GM12892 (cell line): Measurements from ENCODE around the gene TTC38.

Source experiments
- DNase-seq: peaks from one replicate; pipeline ENCODE4 v3.0.0; 2011; ENCODE audit not compliant: insufficient read length
- FAIRE-seq: peaks from 2 replicates; lab custom pipeline; 2011; peaks lifted over from hg19 to GRCh38; lab: Jason Lieb, UNC
- POLR2A ChIP-seq: IDR thresholded peaks from 2 replicates; pipeline ENCODE4 v1.6.1; 2011; ENCODE audit warnings: low read depth, low read length, control low read depth
- POLR2AphosphoS5 ChIP-seq: IDR thresholded peaks from 2 replicates; pipeline ENCODE4 v1.6.1; 2011; ENCODE audit warnings: low read depth, low read length, control low read depth
- TAF1 ChIP-seq: IDR thresholded peaks from 2 replicates; pipeline ENCODE4 v1.6.1; 2011; ENCODE audit warnings: low read depth, mild to moderate bottlenecking, control low read depth, low read length, borderline replicate concordance

Gene TTC38

GRCh38 chr22:46326066-46326680 lies 58.4 kb downstream of the TTC38 start:
- DNase-seq (no peak), FAIRE-seq (no peak)
- TF ChIP-seq POLR2AphosphoS5 = no peak

DNA sequence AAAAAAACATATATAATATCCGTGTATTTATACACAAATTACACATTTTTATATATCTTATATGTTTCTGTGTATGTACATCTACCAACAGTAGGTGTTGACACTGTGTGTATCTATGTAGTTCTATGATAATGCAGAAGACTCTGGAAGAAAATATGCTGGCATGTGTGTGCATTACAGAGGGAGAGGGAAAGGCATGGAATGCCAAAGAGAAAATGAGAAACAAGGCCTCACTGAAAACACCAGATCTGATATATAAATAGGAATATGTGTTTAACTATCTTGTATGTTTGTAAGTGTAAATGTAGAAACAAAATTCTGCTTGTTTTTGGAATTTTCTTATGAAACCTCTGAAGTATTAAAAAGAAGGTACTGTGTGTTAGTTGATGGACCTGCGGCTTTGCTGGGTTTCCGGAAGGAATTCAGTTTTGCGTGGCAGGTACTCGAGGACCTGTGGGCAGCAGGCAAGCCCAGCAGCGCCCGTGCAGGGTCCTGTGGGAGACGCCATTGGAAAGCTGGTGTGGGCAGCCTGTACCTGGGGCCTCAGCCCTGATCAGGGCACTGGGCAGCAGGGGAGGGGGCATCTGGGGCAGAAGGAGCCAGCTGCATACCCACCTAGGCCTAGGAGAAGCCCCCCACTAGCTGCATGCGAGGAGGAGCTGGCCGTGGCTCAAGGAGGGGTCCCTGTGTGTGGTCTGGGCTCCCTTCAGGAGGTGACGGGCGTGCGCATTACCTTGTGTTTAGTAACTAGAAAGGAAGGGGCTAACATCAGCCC lies 60.1 kb downstream of the TTC38 start:
- no peak for DNase-seq
- no peak for TF ChIP-seq POLR2AphosphoS5
- no peak for TF ChIP-seq TAF1
- TF ChIP-seq POLR2A = no peak
- FAIRE-seq = no peak

DNA sequence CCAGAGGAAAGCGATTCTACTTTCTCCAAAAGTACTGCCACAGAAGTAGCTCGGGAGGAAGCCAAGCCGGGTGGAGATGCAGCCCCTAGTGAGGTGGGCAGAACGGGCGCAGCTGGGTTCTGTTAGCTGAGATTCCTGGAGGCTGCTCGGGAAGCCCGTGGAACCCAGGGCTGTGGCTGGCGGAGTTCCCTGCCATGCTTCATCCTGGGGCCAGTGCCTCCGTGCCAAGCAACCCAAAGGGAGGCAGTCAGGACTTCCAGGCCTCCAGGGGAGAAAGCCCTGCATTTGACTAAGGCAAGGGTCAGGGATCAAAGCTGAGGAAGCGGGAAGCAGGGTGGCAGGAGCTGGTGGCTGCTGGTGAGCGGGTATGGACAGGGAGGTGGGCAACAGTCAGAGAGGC lies 61.0 kb downstream of the TTC38 start:
- no peak for TF ChIP-seq POLR2A
- TF ChIP-seq POLR2AphosphoS5 = no peak
- no peak for TF ChIP-seq TAF1
- DNase-seq = no peak
- no peak for FAIRE-seq

GRCh38 chr22:46329616-46330015 lies 61.8 kb downstream of the TTC38 start:
- no peak for FAIRE-seq
- no peak for DNase-seq
- TF ChIP-seq TAF1 = no peak
- no peak for TF ChIP-seq POLR2A
- no peak for TF ChIP-seq POLR2AphosphoS5

DNA sequence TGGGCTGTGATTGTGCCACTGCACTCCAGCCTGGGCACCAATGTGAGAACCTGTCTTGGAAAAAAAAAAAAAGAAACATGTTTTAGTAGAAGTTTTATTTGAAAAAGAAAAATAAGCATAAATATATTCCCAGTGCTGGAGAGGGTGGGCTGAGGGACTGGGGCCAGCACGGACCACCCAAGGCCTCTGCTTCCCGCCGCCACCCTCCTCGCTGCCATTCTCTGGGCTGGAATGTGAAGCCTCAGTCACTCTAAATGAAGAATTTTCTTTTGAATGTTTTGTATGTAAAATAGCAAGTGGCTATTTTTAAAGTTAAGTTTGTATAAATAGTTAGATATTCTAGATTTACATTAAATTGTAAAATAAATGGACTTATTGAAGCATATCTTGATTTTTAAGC lies 62.6 kb downstream of the TTC38 start:
- no peak for TF ChIP-seq TAF1
- TF ChIP-seq POLR2A = no peak
- no peak for TF ChIP-seq POLR2AphosphoS5
- DNase-seq (no peak), FAIRE-seq (no peak)

GRCh38 chr22:46331496-46331895 lies 63.7 kb downstream of the TTC38 start:
- DNase-seq (no peak), FAIRE-seq (no peak)
- no peak for TF ChIP-seq TAF1
- no peak for TF ChIP-seq POLR2AphosphoS5
- TF ChIP-seq POLR2A = no peak

GRCh38 chr22:46335201-46336118 lies 67.7 kb downstream of the TTC38 start, which contains the start of gene TRMU:
Gene TRMU (plus strand): TSS chr22:46335714. CDS start chr22:46335765, 51 bp downstream.
- peak; percentile 99 for DNase-seq
- FAIRE-seq = peak; percentile 98
- TF ChIP-seq POLR2A (peak; percentile 92), TAF1 (peak; percentile 84), POLR2AphosphoS5 (peak; percentile 89)

DNA sequence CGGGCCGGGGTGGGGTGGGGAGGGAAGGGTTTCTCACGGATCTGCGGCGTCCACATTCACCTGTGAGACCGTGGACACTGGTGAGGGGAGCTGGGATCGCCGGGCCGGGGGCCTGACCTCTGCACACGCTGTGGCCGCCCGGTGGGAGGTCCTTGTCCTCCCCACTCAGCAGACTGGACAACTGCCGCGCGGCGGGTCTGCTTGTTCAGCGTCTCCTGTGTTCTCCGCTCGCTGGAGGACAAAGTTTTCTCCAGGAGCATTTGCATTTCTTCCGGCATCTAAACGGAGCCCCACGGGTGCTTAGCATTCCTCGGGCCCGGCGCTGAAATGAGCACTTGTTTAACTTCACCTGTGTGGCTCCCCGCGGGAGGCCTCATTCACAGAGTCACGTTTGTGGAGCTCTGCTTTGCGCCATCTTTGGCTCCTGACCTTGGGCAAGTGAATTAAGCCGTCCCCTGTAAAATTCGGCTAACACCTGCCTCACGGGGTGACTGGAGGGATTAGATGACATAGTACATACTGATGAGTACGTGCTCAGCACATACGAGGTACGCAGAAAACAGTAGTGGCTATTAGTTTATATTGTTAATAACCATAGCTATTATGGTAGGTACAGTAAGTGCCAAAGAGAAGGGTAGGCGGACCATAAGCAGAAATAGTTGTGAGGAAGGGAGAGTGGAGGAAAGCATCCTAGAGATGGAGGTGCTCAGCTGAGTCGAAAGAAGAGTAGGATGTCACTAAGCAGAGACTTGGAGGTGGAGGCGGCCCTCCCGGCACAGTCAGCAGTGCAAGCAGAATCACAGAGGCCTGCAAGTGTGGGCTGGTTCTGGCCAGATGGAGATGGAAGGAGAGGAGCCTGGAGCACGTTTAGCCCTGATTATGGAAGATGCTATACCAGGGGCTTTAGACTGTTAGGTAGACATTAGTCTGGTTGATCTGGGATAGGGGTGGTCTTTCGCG lies 68.6 kb downstream of the TTC38 start:
- TF ChIP-seq POLR2AphosphoS5 (no peak), TAF1 (no peak), POLR2A (no peak)
- no peak for FAIRE-seq
- DNase-seq = no peak

DNA sequence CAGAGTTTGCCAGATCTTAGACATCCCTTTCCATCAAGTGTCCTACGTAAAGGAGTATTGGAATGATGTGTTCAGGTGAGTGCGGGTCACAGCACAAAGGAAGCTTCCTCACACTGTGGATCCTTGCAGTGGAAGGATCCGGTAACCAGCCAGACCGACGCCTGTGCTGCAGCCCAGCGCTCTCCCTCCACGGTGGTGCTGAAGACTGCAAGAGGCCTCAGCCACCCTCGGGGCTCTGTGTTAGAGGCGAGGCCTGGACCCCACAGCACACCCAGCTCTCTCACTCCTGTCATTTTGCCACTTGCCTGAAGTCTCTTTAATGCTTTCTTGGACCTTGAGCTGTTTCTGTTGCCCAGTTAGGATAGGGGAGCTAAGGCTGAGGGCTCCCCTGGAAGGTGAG lies 70.1 kb downstream of the TTC38 start:
- no peak for FAIRE-seq
- no peak for TF ChIP-seq TAF1
- TF ChIP-seq POLR2A = no peak
- TF ChIP-seq POLR2AphosphoS5 = no peak
- DNase-seq = no peak

- FAIRE-seq (no peak), DNase-seq (no peak)
- TF ChIP-seq POLR2AphosphoS5 = no peak
Measured at GRCh38 chr22:46338636-46339035, 70.8 kb downstream of the TTC38 start.
